K562 treated with DMSO at 1 percent for 12 hours (cell line): ENCODE data around the gene TTC23L. TPM values are rescaled to one million over a fixed set of nuclear protein-coding genes. Genes with fewer than 3 reads are reported as not detected.

Experiments
- total RNA-seq: library from RNA; unstranded; fragments of 300-600 nt; gene quantifications from 2 replicates; pipeline ENCODE4 v1.2.3, GENCODE V29; 2022; ENCODE audit not compliant: insufficient read depth

The TTC23L gene, protein sequence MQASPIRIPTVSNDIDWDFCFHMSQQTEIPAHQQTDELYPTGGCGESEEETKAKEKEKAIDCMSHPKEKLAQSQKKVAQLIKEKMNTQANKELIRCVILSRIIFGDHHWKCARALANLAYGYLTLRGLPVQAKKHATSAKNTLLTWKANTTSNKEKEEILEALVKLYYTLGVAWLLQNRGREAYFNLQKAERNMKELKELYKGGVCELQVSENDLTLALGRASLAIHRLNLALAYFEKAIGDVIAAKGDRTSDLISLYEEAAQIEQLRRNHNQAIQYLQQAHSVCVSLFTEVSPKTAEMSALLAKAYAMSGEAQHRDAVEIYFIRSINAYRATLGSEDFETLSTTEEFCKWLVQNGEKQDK
- total RNA-seq, result not detected in 2 replicates

DNA sequence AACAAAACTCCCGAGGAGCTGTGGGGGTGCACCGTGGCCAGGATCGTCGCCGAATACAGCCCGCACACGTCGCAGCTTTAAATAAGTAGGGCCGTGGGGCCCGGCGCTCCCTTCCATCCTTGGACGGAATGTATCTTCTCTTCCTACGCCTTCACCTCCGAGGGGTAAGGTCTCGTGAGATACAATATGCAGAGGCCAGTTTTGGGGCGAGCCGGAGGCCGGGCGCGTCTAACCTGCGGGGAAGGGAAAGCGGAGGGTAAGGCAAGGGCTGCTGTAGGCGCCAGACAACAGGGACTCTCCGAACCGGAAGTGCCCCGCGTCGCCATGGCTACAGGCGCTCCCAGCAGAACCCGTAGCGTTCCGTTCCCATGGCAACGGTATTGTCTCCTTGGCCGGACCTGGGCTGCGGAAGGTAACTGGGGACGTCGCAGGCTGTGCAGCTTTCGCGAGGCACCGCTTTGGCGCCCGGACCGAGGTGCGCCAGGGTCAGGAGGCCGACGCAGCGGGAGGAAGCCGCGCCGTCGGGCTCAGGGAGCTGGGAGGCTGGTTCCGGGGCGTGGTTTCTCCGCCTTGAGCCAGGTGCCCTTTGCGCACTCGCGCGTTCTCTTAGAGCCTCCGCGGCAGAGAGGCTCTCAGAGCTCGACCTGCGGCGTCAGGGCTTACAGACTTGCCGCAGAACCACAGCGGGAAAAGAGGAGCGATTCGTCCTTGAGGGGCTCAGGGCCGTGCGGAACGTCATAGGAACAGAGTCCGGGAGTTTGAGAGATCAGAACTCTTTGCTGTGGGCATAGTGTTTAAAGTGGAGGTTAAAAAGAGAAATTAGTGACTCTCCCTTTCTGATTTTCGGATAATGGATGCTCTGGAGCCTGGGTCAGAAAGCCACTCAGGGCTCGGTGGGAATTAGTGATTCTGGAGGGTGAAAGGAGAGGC is at the start of gene TTC23L:
TTC23L (plus strand) TSS at position 380 of the 930 bp plus-strand sequence. CDS start 1,508 bp downstream, outside the sequence.

DNA sequence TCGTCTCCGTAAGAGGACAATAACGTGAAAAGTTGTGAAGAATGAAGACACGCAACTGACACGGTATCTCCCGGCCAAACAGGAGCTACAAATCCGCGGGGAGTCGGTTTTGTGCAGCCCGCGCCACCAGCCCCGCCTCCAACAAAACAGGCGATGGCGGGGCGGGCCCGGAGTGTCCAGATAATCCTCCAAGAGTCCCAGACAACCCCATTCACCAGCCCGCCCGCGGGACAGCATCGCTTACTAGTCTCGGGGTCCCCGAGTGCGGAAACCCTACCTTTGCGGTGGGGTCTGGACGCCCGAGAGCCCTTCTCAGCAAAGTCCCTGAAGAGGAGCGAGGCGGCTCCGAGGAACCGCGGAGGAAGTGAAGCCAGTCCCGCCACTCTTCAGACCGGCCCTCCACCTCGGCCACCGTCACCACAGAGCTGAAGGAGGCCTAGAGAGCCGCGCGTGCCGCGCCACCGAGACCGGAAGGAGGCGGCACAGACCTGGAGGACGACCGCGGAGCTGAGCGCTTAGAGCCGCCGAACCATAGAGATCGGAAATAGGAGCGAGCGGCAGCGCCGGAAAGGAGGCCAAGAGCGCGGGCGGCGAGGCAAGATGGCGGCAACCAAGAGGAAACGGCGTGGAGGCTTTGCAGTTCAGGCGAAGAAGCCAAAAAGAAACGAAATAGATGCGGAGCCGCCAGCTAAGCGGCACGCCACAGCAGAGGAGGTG is 76.3 kb downstream of the TTC23L start, which contains the start of the genes BRIX1 and RAD1:
BRIX1 (plus strand) TSS at position 573 of the 717 bp plus-strand sequence; CDS start at position 601, 28 bp downstream.
RAD1 (minus strand) TSS at position 366 of the 717 bp plus-strand sequence. CDS start 612 bp downstream, outside the sequence.

DNA sequence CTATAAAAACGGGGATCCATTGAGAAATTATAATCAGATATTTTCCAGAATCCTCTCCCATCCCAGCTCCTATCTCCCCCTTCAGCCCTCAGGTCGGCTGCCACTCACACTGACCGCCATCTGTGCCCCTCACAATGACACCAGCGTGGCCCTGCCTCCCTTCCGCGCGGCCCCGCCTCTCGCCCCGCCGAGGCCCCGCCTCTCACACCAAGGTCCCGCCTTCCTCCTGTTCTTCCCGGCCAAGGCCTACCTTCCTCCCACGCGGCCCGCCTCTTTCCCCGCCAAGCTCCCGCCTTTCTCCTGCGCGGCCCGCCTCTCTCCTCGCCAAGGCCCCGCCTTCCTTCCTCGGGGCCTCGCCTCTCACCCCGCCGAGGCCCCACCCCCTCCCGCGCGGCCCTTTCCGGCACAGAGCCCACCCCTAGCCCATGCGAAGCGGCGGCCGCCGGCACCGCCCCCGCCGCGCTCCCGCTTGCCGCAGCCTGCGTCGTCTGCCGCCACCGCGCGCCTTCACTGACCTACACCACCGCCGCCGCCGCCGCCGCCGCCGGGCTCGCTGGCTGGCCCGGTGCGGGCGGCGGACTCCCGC is 90.3 kb downstream of the TTC23L start, which contains the start of gene DNAJC21:
DNAJC21 (plus strand) TSS at position 426 of the 586 bp plus-strand sequence. CDS start 261 bp downstream, outside the sequence.

Other genes starting within 250 kb of the TTC23L start
- 7.5 and 20.7 TPM in 2 replicates for gene RAI14, start 182.8 kb upstream of the TTC23L start, total RNA-seq
- 19.8 and 43.2 TPM in 2 replicates for gene RAD1, start 76.3 kb downstream of the TTC23L start, total RNA-seq
- gene BRIX1, start 76.5 kb downstream of the TTC23L start, total RNA-seq, result 28.8 and 33.0 TPM in 2 replicates
- 21.5 and 61.6 TPM in 2 replicates for gene DNAJC21, start 90.4 kb downstream of the TTC23L start, total RNA-seq
- not detected in 2 replicates for gene AGXT2, start 208.8 kb downstream of the TTC23L start, total RNA-seq